ENCODE data around the gene FGF23. TPM values are rescaled to one million over a fixed set of nuclear protein-coding genes. Genes with fewer than 3 reads are reported as not detected.
A peak's percentile ranks its signal among the peaks of the same experiment; 100 is the strongest.
"Not testable (repeated sequence)": the region's sequence is repeated elsewhere in the genome, so short reads cannot be mapped to it uniquely, and the experiment has no call there.

FGF23 gene
- polyA plus RNA-seq (ENCODE audit: insufficient read length in 4 of 4), result under 1 TPM in 2 of 4 donors, not detected in 2; 0.05 to 0.06 TPM

DNA sequence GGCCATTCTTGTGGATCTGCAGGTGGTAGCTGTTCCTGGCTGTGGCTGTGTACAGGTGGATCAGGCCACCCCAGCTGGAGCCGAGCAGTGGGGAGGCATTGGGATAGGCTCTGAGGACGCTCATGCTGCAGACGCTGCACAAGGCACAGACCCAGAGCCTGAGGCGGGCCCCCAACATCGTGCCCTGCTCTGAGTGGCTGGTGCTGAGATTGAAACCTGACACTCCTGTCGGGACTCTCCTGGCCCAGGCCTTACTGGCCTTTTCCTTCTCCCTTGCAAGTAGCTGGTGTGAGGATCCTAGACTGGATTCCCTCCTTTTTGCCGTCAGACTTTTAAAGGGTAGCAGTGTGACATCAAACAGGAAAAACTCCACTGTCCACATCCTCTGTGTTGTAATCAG is at the start of gene FGF23:
Gene FGF23, minus strand, starts transcription at position 308 of the 400 bp plus-strand sequence. Its CDS starts 130 bp downstream, at position 178.
- peak in 3 of 4 donors; percentile 24 to 32 (median 32) for DNase-seq (ENCODE audit: low read depth in 4 of 4, low spot score in 3 of 4)

DNA sequence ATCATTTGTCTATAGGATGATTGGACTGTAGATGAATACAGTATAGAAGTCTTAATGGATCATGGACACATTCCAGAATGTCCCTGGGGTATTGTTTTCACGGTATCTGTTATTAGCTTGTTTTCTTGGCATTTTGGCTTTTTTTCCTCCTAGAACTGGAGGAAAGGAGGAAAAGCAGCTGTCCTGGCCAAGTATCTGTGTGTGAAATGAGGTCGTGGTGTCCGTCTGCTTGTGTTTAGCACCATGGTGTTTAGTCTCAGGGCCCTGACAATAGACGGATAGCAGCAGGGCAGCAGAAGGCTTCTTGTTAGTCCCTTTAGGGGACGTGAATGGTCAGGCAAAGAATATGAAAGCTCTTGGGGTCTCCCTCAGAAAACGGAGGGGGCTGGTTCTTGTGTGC is 44.9 kb upstream of the FGF23 start:
- no peak for DNase-seq (ENCODE audit: low read depth in 4 of 4, low spot score in 3 of 4)

GRCh38 chr12:4423528-4424195 is 44.1 kb upstream of the FGF23 start:
- no peak for DNase-seq (ENCODE audit: low read depth in 4 of 4, low spot score in 3 of 4)

GRCh38 chr12:4422985-4423384 is 43.5 kb upstream of the FGF23 start:
- DNase-seq (ENCODE audit: low read depth in 4 of 4, low spot score in 3 of 4), result no peak

DNA sequence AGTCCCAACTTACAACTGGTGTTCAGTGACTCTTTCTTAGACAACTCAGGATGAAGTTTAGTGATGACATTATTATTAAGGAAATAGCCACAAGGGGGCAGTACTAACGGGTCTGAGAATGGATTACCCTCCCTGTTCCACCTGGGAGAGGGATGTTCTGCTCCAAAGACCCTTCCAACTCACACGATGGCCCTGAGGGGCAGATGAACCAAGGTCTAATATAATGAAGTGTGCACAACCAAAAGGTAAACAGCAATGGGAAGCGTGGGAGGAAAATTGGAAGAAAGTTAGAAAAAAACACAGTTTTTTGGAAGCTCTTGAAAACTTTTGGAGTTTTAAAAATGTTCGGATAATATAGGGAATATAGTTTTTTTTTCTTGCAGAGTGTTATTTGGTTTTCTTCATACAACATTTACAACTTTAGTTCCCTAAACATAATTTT is 42.1 kb upstream of the FGF23 start:
- no peak for DNase-seq (ENCODE audit: low read depth in 4 of 4, low spot score in 3 of 4)

GRCh38 chr12:4420138-4420670 is 40.7 kb upstream of the FGF23 start:
- no peak for DNase-seq (ENCODE audit: low read depth in 4 of 4, low spot score in 3 of 4)

DNA sequence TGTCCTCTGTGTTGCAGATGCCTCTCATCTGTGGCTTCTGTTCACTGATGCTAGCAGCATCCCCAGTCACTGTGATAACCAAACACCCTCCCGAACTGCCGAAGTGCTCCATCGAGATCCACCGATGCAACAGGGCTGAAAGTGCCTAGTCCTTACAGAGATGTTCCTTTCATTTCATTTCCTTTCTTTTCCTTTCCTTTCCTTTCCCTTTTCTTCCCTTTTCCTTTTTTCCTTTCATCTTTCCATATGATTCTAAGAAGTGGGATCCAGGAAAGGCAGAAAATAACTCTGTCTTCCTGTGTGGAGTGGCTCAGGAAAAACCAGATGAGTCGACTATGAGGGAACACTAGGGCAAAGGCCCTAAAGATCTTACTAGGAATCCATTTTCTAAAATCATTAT is 39.4 kb upstream of the FGF23 start:
- no peak for DNase-seq (ENCODE audit: low read depth in 4 of 4, low spot score in 3 of 4)

- DNase-seq (ENCODE audit: low read depth in 4 of 4, low spot score in 3 of 4), result no peak
Observed at GRCh38 chr12:4417936-4418335, 38.4 kb upstream of the FGF23 start.

GRCh38 chr12:4417455-4417854 is 37.9 kb upstream of the FGF23 start:
- no peak for DNase-seq (ENCODE audit: low read depth in 4 of 4, low spot score in 3 of 4)

- DNase-seq (ENCODE audit: low read depth in 4 of 4, low spot score in 3 of 4), result no peak
Observed at GRCh38 chr12:4416276-4416675, 36.8 kb upstream of the FGF23 start.

GRCh38 chr12:4412465-4412864 is 33.0 kb upstream of the FGF23 start:
- DNase-seq (ENCODE audit: low read depth in 4 of 4, low spot score in 3 of 4), result no peak

DNA sequence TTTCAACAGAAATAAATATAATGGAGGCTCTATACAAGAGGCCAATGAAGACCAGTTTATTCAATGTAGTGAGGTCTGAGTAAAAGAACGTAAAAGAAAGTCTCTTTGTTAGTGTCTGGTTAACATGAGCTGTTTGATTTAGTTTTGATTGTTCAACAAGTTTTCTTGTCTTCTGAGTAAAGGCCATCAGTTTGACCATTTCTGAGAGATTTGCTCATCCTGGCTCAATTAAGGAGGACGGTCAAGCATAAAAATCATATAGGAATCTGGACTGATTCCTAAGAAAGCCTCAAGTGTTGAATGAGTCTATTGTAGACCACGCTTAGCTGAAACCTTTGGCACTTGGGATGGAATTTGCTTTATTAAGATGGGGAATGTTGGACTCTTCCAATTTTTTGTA is 32.5 kb upstream of the FGF23 start:
- DNase-seq (ENCODE audit: low read depth in 4 of 4, low spot score in 3 of 4), result no peak

DNA sequence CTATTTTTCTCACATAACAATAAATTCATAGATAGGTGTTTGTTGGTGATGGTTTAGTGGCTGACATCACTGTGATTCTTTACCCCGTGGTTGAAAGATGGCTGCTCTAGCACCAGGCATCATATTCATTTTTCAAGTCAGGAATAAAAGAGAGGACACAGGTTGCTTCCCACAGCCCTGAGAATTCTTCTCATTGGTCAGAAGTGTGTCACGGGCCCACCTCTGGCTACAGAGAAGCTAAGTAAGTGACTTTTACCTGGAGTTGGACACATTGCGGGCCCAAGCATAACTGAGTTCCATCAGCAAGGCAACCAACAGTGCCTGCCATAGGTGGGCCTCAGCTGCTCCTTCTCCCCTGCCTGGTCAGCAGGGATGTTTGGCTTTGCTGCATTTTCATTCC is 27.6 kb upstream of the FGF23 start:
- DNase-seq (ENCODE audit: low read depth in 4 of 4, low spot score in 3 of 4), result no peak

- not testable (repeated sequence) for DNase-seq (ENCODE audit: low read depth in 4 of 4, low spot score in 3 of 4)
Observed at GRCh38 chr12:4404877-4405637, 25.5 kb upstream of the FGF23 start.

DNA sequence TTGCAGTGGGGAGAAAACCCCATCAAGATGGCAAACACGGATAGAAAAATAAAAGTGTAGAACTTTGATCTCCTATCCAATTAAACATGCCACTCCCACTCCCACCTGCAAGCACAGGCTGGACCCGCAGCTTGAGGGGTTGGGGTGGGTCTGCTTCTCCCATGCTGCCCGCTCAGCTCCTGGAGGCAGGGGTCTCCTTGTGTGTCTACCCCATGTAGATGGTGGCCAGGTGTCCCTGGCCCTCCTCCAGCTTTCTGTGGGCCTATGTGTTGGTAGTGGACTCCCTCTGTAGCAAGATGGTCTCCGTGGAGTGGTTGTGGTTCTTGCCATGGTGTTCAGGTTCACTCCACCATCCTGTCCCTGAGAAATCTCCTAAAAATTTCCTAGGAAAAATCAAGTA is 23.5 kb upstream of the FGF23 start:
- no peak for DNase-seq (ENCODE audit: low read depth in 4 of 4, low spot score in 3 of 4)

DNA sequence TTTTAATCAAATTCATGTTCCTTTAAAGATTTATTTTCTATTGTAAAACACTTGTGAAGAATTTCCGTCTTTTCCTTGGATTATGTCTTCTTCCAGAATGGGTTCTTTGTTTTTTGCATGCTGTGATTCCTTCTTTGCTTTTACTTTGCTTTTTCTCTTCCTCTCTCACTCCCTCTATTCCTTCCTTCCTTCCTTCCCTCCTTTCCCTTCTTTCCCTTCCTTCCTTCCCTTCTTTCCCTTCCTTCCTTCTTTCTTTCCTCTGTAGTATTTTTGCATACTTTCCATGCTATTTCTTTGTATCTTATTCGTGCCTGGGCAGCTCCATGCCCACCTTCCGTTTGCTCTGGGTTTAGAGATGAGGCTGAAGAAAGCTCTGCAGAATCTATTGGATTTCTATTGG is 21.6 kb upstream of the FGF23 start:
- DNase-seq (ENCODE audit: low read depth in 4 of 4, low spot score in 3 of 4), result no peak

DNA sequence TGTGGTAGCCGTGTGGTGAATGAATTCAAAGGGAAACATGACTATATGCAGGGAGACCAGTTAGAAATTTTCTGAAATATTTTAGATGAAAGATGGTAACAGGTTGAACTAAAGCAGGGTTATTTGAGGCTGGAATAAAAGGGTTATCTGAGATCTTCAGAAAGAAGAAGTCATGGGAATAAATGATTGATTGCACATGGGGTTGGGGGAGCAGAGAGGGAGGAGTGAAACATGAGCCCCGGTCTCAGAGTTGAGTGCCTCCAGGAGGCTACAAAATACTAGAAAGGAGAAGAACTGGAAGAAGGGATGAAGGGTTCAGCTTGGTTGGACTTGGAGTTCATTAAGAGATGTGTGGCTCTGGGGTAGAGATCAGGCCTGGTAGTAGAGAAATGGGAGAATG is 16.3 kb upstream of the FGF23 start:
- no peak for DNase-seq (ENCODE audit: low read depth in 4 of 4, low spot score in 3 of 4)

DNA sequence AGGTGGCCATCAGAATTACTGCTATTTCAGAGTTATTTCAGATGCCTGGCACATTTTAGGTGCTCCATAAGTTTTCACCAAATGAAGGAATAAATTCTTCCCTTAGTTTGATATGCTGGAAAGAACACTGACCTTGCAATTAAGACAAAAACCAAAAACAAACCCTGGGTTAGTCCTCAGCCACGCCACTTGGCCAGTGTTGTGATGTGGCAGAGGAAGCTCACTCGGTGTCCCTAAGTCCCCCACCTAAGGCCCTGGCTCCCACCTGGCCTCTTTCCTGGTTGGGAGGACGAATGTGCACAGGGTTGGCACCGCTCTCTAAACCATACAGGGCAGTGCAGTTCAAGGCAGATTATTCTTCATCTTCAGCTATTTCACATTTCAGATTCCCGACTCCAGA is 13.7 kb upstream of the FGF23 start:
- DNase-seq (ENCODE audit: low read depth in 4 of 4, low spot score in 3 of 4), result no peak

- no peak for DNase-seq (ENCODE audit: low read depth in 4 of 4, low spot score in 3 of 4)
Observed at GRCh38 chr12:4392223-4392742, 12.8 kb upstream of the FGF23 start.

DNA sequence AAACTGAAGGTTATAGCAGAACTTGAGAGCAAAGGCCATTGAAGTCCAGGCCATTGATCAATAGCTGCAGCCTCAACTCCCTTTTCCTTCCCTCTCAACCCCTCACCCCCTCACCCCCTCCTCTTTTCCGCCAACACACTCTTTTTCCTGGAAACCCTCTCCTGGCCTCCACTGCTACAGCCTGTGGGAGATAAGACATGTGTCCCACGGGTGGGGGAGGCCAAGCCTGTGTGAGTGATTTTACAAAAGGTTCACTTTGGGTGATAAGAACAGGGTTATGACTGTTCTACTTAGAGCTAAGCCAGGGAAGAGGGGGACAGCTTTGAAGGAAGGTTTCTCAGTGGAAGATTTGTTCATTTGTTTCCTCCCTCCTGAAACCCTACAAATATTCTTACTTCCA is 9.2 kb upstream of the FGF23 start:
- no peak for DNase-seq (ENCODE audit: low read depth in 4 of 4, low spot score in 3 of 4)

GRCh38 chr12:4388032-4388431 is 8.5 kb upstream of the FGF23 start:
- no peak for DNase-seq (ENCODE audit: low read depth in 4 of 4, low spot score in 3 of 4)

GRCh38 chr12:4387607-4388006 is 8.1 kb upstream of the FGF23 start:
- no peak for DNase-seq (ENCODE audit: low read depth in 4 of 4, low spot score in 3 of 4)
